Measurements from ENCODE around the gene GUCY2D.

GUCY2D gene

GRCh38 chr17:8069587-8069860, 67.1 kb downstream of the GUCY2D start:
- Histone ChIP-seq H3K27me3 (replicated peaks; ENCODE audit: control insufficient read depth, insufficient read depth, low read length) (peaks cover 2% of the 10 kb centered on the region), H3K4me3 (replicated peaks; ENCODE audit: low read depth, low read length) (no peak overlapping the region), H3K36me3 (ENCODE audit: control insufficient read depth, insufficient read depth, low read length) (no peaks in the 10 kb centered on the region)
- DNase-seq (ENCODE audit: extremely low read depth, insufficient read length), result no peak
- no peak for TF ChIP-seq CTCF (IDR thresholded peaks at IDR 0.05; ENCODE audit: insufficient read depth, low read length, poor library complexity, severe bottlenecking)
